Tibial nerve (tissue), 4 donors: ENCODE measurements around the gene SCN3A. TPM values are rescaled to one million over a fixed set of nuclear protein-coding genes. Genes with fewer than 3 reads are reported as not detected.

Experiments used
- DNase-seq, 2 donors: peaks; one replicate each; pipeline ENCODE4 v3.0.0-alpha.2; 2019; ENCODE audit warnings: low spot score in 2 of 2
- H3K27ac ChIP-seq, 4 donors: fragments of 200-600 bp; sonication (generic) in 3 of 4; one replicate each; pipeline ENCODE4 v1.5.1; 2017 to 2019; ENCODE audit warnings: mild to moderate bottlenecking in 1 of 4
- H3K27me3 ChIP-seq, 2 donors: fragments of 200-600 bp; sonication (generic) in 1 of 2; one replicate each; pipeline versions ENCODE4 v1.5.1 to v1.6.0; 2017 to 2019
- H3K36me3 ChIP-seq, 3 donors: fragments of 200-600 bp; sonication (generic); one replicate each; pipeline ENCODE4 v1.5.1; 2018 to 2019
- H3K4me1 ChIP-seq, 4 donors: fragments of 200-600 bp; sonication (generic) in 3 of 4; one replicate each; pipeline ENCODE4 v1.5.1; 2017 to 2019
- H3K4me3 ChIP-seq, 4 donors: fragments of 200-600 bp; sonication (generic) in 3 of 4; one replicate each; pipeline ENCODE4 v1.5.1; 2017 to 2019; ENCODE audit warnings: mild to moderate bottlenecking in 1 of 4, moderate library complexity in 1 of 4
- H3K9me3 ChIP-seq, 4 donors: fragments of 200-600 bp; sonication (generic) in 3 of 4; one replicate each; pipeline ENCODE4 v1.5.1; 2017 to 2019
- CTCF ChIP-seq, 5 experiments: fragments of 200-600 bp in 3 of 5; fragments of 450-650 bp in 2 of 5; sonication (generic) in 3 of 5; IDR thresholded peaks; one replicate each; pipeline ENCODE4 v1.5.1; 2016 to 2019; ENCODE audit warnings: antibody characterized with exemption in 5 of 5, mild to moderate bottlenecking in 3 of 5, moderate library complexity in 2 of 5
- EP300 ChIP-seq, 2 donors: sonication (generic); formaldehyde crosslinking; IDR thresholded peaks; one replicate each; pipeline ENCODE4 v1.6.1; 2017; ENCODE audit warnings: antibody characterized with exemption in 2 of 2, mild to moderate bottlenecking in 1 of 2
- POLR2A ChIP-seq, 2 donors: fragments of 450-650 bp; IDR thresholded peaks; one replicate each; pipeline ENCODE4 v1.6.1; 2017; ENCODE audit warnings: antibody characterized with exemption in 2 of 2, mild to moderate bottlenecking in 2 of 2, moderate library complexity in 2 of 2
- WGBS, 2 donors: methylation state at CpG; one replicate each; pipeline ENCODE4 v1.1.5; 2018; 5-methylcytosine and 5-hydroxymethylcytosine counted together
- total RNA-seq, 4 donors: library from RNA; depleted of rRNA; stranded (reverse); fragments of >200 nt; gene quantifications; one replicate each; pipeline ENCODE4 v1.1.0, GENCODE V29; 2016

SCN3A gene
- total RNA-seq, 4 donors from 2014 or later, result 1.8 to 4.2 (median 2.7) TPM

- TF ChIP-seq EP300 (IDR thresholded peaks at IDR 0.05), result no peak
- no peak for TF ChIP-seq CTCF (IDR thresholded peaks at IDR 0.05)
- TF ChIP-seq POLR2A (IDR thresholded peaks at IDR 0.05), result no peak
- Histone ChIP-seq H3K4me1 (no peaks in the 10 kb centered on the region), H3K4me3 (no peak overlapping the region), H3K9me3 (no peaks in the 10 kb centered on the region), H3K36me3 (no peaks in the 10 kb centered on the region), H3K27me3 (no peaks in the 10 kb centered on the region), H3K27ac (no peak overlapping the region)
- 81 to 84% methylated on average over 1 of the region's 1 CpG for WGBS, 2 donors
- DNase-seq, result no peak
These were observed 146.5 kb downstream of the SCN3A start for GRCh38 chr2:165057308-165057707.

GRCh38 chr2:165056564-165056963 lies 147.3 kb downstream of the SCN3A start:
- Histone ChIP-seq H3K4me3 (no peak overlapping the region), H3K27me3 (no peaks in the 10 kb centered on the region), H3K36me3 (no peaks in the 10 kb centered on the region), H3K9me3 (no peaks in the 10 kb centered on the region), H3K27ac (no peak overlapping the region), H3K4me1 (no peaks in the 10 kb centered on the region)
- 64 to 73% methylated on average over 2 of the region's 2 CpGs for WGBS, 2 donors
- no peak for DNase-seq
- TF ChIP-seq POLR2A (IDR thresholded peaks at IDR 0.05), result no peak
- no peak for TF ChIP-seq EP300 (IDR thresholded peaks at IDR 0.05)
- TF ChIP-seq CTCF (IDR thresholded peaks at IDR 0.05), result no peak

- no peak overlapping the region for H3K4me3 ChIP-seq
- no peaks in the 10 kb centered on the region for H3K4me1 ChIP-seq
- no peaks in the 10 kb centered on the region for H3K9me3 ChIP-seq
- no peaks in the 10 kb centered on the region for H3K36me3 ChIP-seq
- WGBS, 2 donors, result 35 to 37% methylated on average over 6 of the region's 6 CpGs
- no peak overlapping the region for H3K27ac ChIP-seq
- no peaks in the 10 kb centered on the region for H3K27me3 ChIP-seq
- no peak for DNase-seq
- TF ChIP-seq POLR2A (IDR thresholded peaks at IDR 0.05) (no peak), CTCF (IDR thresholded peaks at IDR 0.05) (no peak), EP300 (IDR thresholded peaks at IDR 0.05) (no peak)
These were observed 148.6 kb downstream of the SCN3A start for GRCh38 chr2:165055082-165055851.

- Histone ChIP-seq H3K27me3 (no peaks in the 10 kb centered on the region), H3K27ac (no peak overlapping the region), H3K36me3 (no peaks in the 10 kb centered on the region), H3K9me3 (no peaks in the 10 kb centered on the region), H3K4me1 (no peaks in the 10 kb centered on the region), H3K4me3 (no peak overlapping the region)
- TF ChIP-seq EP300 (IDR thresholded peaks at IDR 0.05), result no peak
- TF ChIP-seq CTCF (IDR thresholded peaks at IDR 0.05), result no peak
- TF ChIP-seq POLR2A (IDR thresholded peaks at IDR 0.05), result no peak
- WGBS, 2 donors, result 89 to 91% methylated on average over 3 of the region's 3 CpGs
- DNase-seq, result no peak
These were observed 149.2 kb downstream of the SCN3A start for GRCh38 chr2:165054652-165055051.

- Histone ChIP-seq H3K4me3 (no peak overlapping the region), H3K27ac (no peak overlapping the region), H3K9me3 (peaks cover 0 to 2% (median 0%) of the 10 kb centered on the region in 4 donors), H3K27me3 (no peaks in the 10 kb centered on the region), H3K4me1 (no peaks in the 10 kb centered on the region), H3K36me3 (no peaks in the 10 kb centered on the region)
- TF ChIP-seq CTCF (IDR thresholded peaks at IDR 0.05), result no peak
- no peak for TF ChIP-seq EP300 (IDR thresholded peaks at IDR 0.05)
- no peak for TF ChIP-seq POLR2A (IDR thresholded peaks at IDR 0.05)
- WGBS, 2 donors, result 60 to 72% methylated on average over 6 of the region's 6 CpGs
- no peak for DNase-seq
These were observed 159.1 kb downstream of the SCN3A start for GRCh38 chr2:165044505-165045303.
